GM12878 (cell line): ENCODE data around the gene ABCA4. TPM values are rescaled to one million over a fixed set of nuclear protein-coding genes. Genes with fewer than 3 reads are reported as not detected.

Source experiments
- ATAC-seq: fragments of 200-7000 bp; cut with Tn5 transposase; 3 replicates; pipeline ENCODE4 v1.9.1; 2020; ENCODE audit warnings: mild to moderate bottlenecking, moderate library complexity
- BruUV-seq: library from RNA; stranded (reverse); fragments of 400-500 nt; replicated peaks from 2 replicates; lab custom pipeline; 2021; lab: Mats Ljungman, UMichigan
- CTCF ChIA-PET: fragments of 300-600 bp; sonication (Branson Sonifier 250); formaldehyde crosslinking; extraction: SDS; loops from one replicate; lab custom pipeline; 2021; ENCODE audit warnings: inconsistent platforms; lab: Yijun Ruan, JAX
- POLR2A ChIA-PET: fragments of 350-600 bp; formaldehyde crosslinking; extraction: SDS; loops from one replicate; lab custom pipeline; 2021; ENCODE audit warnings: inconsistent platforms; lab: Charles Lee
- RAD21 ChIA-PET: fragments of 300-600 bp; sonication (Branson Sonifier 250); formaldehyde crosslinking; loops from one replicate; lab custom pipeline; 2023; ENCODE audit warnings: antibody characterized with exemption; ENCODE audit not compliant: unreplicated experiment; lab: Charles Lee
- SMC1A ChIA-PET: fragments of 300-600 bp; sonication (Branson Sonifier 250); formaldehyde crosslinking; loops from one replicate; lab custom pipeline; 2023; ENCODE audit not compliant: unreplicated experiment, uncharacterized antibody; lab: Charles Lee
- DNase-seq: peaks from one replicate; pipeline ENCODE4 v3.0.0-alpha.2; 2011; ENCODE audit warnings: low read depth, low spot score
- FAIRE-seq: peaks from 3 replicates; lab custom pipeline; 2011; peaks lifted over from hg19 to GRCh38; lab: Jason Lieb, UNC
- H2AFZ ChIP-seq: 2 replicates; pipeline ENCODE4 v1.6.0; 2011; ENCODE audit warnings: low read depth, low read length, control low read depth; ENCODE audit not compliant: control insufficient read depth
- H3K27ac ChIP-seq: 2 replicates; pipeline ENCODE4 v1.5.1; 2011; ENCODE audit warnings: control low read depth; ENCODE audit not compliant: control insufficient read depth, insufficient read depth
- H3K27me3 ChIP-seq, 2 experiments: replicated peaks in 1 of 2; 2 replicates each; pipeline versions ENCODE4 v1.6.0 to v1.6.1; 2011; ENCODE audit warnings: low read length in 1 of 2; ENCODE audit not compliant: control insufficient read depth in 2 of 2, insufficient read depth in 2 of 2
- H3K36me3 ChIP-seq, 2 experiments: 2 replicates each; pipeline ENCODE4 v1.5.1; 2011; ENCODE audit warnings: low read length in 1 of 2; ENCODE audit not compliant: control insufficient read depth in 2 of 2, insufficient read depth in 2 of 2
- H3K4me1 ChIP-seq: 2 replicates; pipeline ENCODE4 v1.6.1; 2011; ENCODE audit warnings: mild to moderate bottlenecking, low read length, moderate library complexity, mixed read lengths; ENCODE audit not compliant: control insufficient read depth, insufficient read depth
- H3K4me2 ChIP-seq: 2 replicates; pipeline ENCODE4 v1.6.0; 2011; ENCODE audit warnings: control low read depth; ENCODE audit not compliant: control insufficient read depth, insufficient read depth
- H3K4me3 ChIP-seq: fragments of 200-600 bp; sonication (generic); 2 replicates; pipeline ENCODE4 v1.5.1; 2016
- H3K79me2 ChIP-seq: 2 replicates; pipeline ENCODE4 v1.6.0; 2011; ENCODE audit warnings: low read length; ENCODE audit not compliant: control insufficient read depth, insufficient read depth
- H3K9ac ChIP-seq: 2 replicates; pipeline ENCODE4 v1.8.0; 2011; ENCODE audit warnings: low read length, control low read depth, mixed read lengths; ENCODE audit not compliant: control insufficient read depth, insufficient read depth
- H3K9me3 ChIP-seq: replicated peaks from 3 replicates; pipeline ENCODE4 v1.5.1; 2011; ENCODE audit warnings: mild to moderate bottlenecking, low read length; ENCODE audit not compliant: control insufficient read depth, insufficient read depth
- H4K20me1 ChIP-seq: 2 replicates; pipeline ENCODE4 v1.6.0; 2011; ENCODE audit not compliant: control insufficient read depth, insufficient read depth
- ATF2 ChIP-seq: IDR thresholded peaks from 2 replicates; pipeline ENCODE4 v1.6.1; 2012; ENCODE audit warnings: low read length, inconsistent platforms
- ATF7 ChIP-seq: fragments of 450-650 bp; IDR thresholded peaks from 2 replicates; pipeline ENCODE4 v1.6.1; 2016; ENCODE audit warnings: low read depth, mild to moderate bottlenecking
- CHD4 ChIP-seq: fragments of 200-600 bp; sonication (generic); IDR thresholded peaks from 2 replicates; pipeline ENCODE4 v1.6.1; 2016; ENCODE audit warnings: mild to moderate bottlenecking
- CREB1 ChIP-seq: IDR thresholded peaks from 2 replicates; pipeline ENCODE4 v1.6.1; 2012; ENCODE audit warnings: low read depth, mild to moderate bottlenecking, inconsistent platforms
- CTCF ChIP-seq, 3 experiments: IDR thresholded peaks in 2 of 3; conservative IDR thresholded peaks in 1 of 3; 2 replicates each; pipeline ENCODE4 v1.5.1; 2011; ENCODE audit warnings: low read depth in 3 of 3, low read length in 3 of 3, mild to moderate bottlenecking in 3 of 3, control low read depth in 2 of 3, moderate library complexity in 2 of 3, inconsistent platforms in 1 of 3, mixed read lengths in 1 of 3; ENCODE audit not compliant: control insufficient read depth in 2 of 3, insufficient read depth in 1 of 3; ENCODE audit errors: extremely low read depth in 1 of 3
- RB1 ChIP-seq: fragments of 450-650 bp; formaldehyde crosslinking; IDR thresholded peaks from 2 replicates; pipeline ENCODE4 v1.6.1; 2017; ENCODE audit warnings: mild to moderate bottlenecking, borderline replicate concordance
- SUPT20H ChIP-seq: IDR thresholded peaks from 2 replicates; pipeline ENCODE4 v1.6.1; 2011; ENCODE audit warnings: low read depth, mild to moderate bottlenecking, low read length, moderate library complexity, borderline replicate concordance; ENCODE audit not compliant: control insufficient read depth
- WGBS: methylation state at CpG from one replicate; pipeline ENCODE4 v1.1.6; 2016; ENCODE audit warnings: low lambda C conversion rate; ENCODE audit not compliant: insufficient replicate concordance, insufficient coverage; ENCODE audit errors: missing lambda C conversion rate; 5-methylcytosine and 5-hydroxymethylcytosine counted together
- in situ Hi-C: fragments of 300-500 bp; cut with MboI; formaldehyde crosslinking; loops from 9 replicates; pipeline ENCODE4 v1.14.3; 2018; ENCODE audit warnings: mixed read lengths
- intact Hi-C: fragments of 100-400 bp; cut with micrococcal nuclease; formaldehyde crosslinking; loops from one replicate; pipeline ENCODE4 v1.14.2; 2022; ENCODE audit not compliant: unreplicated experiment
- polyA plus RNA-seq, 11 experiments: library from polyadenylated mRNA; depleted of rRNA in 4 of 11; unstranded in 6 of 11; stranded (reverse) in 5 of 11; fragments of >200 nt; fragmentation: Nextera tagmentation in 4 of 11; fragmentation: Illumina TruSeq in 1 of 11; extraction: Ambion mirVana in 4 of 11; extraction: Trizol in 1 of 11; gene quantifications; 1 replicate in 1 of 11; 2 replicates in 10 of 11; pipeline versions ENCODE4 v1.2.1 to v1.2.3, GENCODE V29; 2011 to 2016; ENCODE audit warnings: inconsistent platforms in 2 of 11, missing spikeins in 2 of 11, low read depth in 1 of 11
- total RNA-seq, 4 experiments: library from RNA; depleted of rRNA in 3 of 4; stranded (reverse); fragments of >200 nt in 3 of 4; fragmentation: Illumina TruSeq in 1 of 4; extraction: Trizol in 1 of 4; gene quantifications; 2 replicates each; pipeline versions ENCODE4 v1.2.1 to v1.2.3, GENCODE V29; 2013 to 2021
- TF ChIP-seq, protein P1 (sequence below): fragments of 450-650 bp; IDR thresholded peaks from 2 replicates; pipeline ENCODE4 v1.6.1; 2017; ENCODE audit warnings: mild to moderate bottlenecking, moderate library complexity

Gene ABCA4
- total and polyA plus RNA-seq, 10 of the 15 experiments (the other 5 are each of a cell fraction or from before 2014, with no cell fraction given), result 0.03 to 0.28 (median 0.11) TPM; not detected in 3

GRCh38 chr1:94071391-94071790, 49.6 kb downstream of the ABCA4 start:
- in situ Hi-C loops (no loop called here), intact Hi-C loops (no loop called here)
- no peaks in the 10 kb centered on the region; the same call in 1 of the 2 replicates for H4K20me1 ChIP-seq
- ChIA-PET POLR2A (no interaction called here), RAD21 (no interaction called here), CTCF (interaction anchor here (1.0 to 3.0 kb wide), 4 partner anchors 9 to 264 kb away, joined by 3 to 18 read pairs (median 7); no protein-coding TSS in a partner anchor), SMC1A (interaction anchor here (0.5 to 1.3 kb wide), 5 partner anchors 17 to 265 kb away, joined by 3 to 5 read pairs (median 3); no protein-coding TSS in a partner anchor)
- BruUV-seq, result no TSS peak
- H3K9ac ChIP-seq, result no peak overlapping the region
- no peak overlapping the region for H3K4me3 ChIP-seq
- DNase-seq (no peak), FAIRE-seq (no peak), ATAC-seq (no peak)
- no peaks in the 10 kb centered on the region for H3K36me3 ChIP-seq
- 0% methylated on average over 1 of the region's 1 CpG for WGBS
- H3K9me3 ChIP-seq, result no peaks in the 10 kb centered on the region
- H3K4me2 ChIP-seq, result no peak overlapping the region
- no peaks in the 10 kb centered on the region for H3K79me2 ChIP-seq
- H3K27ac ChIP-seq, result no peak overlapping the region
- no peak for TF ChIP-seq ATF2
- no peak for TF ChIP-seq ATF7
- TF ChIP-seq SUPT20H, result no peak
- no peak for TF ChIP-seq CTCF (IDR thresholded peaks at IDR 0.05 in 2 of 3, conservative IDR thresholded peaks at IDR 0.05 in 1 of 3; ENCODE audit: control insufficient read depth in 2 of 3, extremely low read depth in 1 of 3, insufficient read depth in 1 of 3, low read depth in 3 of 3, low read length in 3 of 3)
- TF ChIP-seq, protein P1, sequence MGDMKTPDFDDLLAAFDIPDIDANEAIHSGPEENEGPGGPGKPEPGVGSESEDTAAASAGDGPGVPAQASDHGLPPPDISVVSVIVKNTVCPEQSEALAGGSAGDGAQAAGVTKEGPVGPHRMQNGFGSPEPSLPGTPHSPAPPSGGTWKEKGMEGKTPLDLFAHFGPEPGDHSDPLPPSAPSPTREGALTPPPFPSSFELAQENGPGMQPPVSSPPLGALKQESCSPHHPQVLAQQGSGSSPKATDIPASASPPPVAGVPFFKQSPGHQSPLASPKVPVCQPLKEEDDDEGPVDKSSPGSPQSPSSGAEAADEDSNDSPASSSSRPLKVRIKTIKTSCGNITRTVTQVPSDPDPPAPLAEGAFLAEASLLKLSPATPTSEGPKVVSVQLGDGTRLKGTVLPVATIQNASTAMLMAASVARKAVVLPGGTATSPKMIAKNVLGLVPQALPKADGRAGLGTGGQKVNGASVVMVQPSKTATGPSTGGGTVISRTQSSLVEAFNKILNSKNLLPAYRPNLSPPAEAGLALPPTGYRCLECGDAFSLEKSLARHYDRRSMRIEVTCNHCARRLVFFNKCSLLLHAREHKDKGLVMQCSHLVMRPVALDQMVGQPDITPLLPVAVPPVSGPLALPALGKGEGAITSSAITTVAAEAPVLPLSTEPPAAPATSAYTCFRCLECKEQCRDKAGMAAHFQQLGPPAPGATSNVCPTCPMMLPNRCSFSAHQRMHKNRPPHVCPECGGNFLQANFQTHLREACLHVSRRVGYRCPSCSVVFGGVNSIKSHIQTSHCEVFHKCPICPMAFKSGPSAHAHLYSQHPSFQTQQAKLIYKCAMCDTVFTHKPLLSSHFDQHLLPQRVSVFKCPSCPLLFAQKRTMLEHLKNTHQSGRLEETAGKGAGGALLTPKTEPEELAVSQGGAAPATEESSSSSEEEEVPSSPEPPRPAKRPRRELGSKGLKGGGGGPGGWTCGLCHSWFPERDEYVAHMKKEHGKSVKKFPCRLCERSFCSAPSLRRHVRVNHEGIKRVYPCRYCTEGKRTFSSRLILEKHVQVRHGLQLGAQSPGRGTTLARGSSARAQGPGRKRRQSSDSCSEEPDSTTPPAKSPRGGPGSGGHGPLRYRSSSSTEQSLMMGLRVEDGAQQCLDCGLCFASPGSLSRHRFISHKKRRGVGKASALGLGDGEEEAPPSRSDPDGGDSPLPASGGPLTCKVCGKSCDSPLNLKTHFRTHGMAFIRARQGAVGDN, result no peak
- no peak for TF ChIP-seq CREB1
- TF ChIP-seq CHD4, result no peak
- no peak for TF ChIP-seq RB1
- H3K4me1 ChIP-seq, result no peaks in the 10 kb centered on the region
- no peaks in the 10 kb centered on the region for H3K27me3 ChIP-seq
- H2AFZ ChIP-seq, result no peak overlapping the region
